Endothelial cell of umbilical vein (primary cell): Measurements from ENCODE around the gene ERBB4. TPM values are rescaled to one million over a fixed set of nuclear protein-coding genes. Genes with fewer than 3 reads are reported as not detected.
"Not testable (repeated sequence)": the region's sequence is repeated elsewhere in the genome, so short reads cannot be mapped to it uniquely, and the experiment has no call there.

Experiments used
- BruUV-seq: library from RNA; stranded (reverse); fragments of 400-500 nt; replicated peaks from 2 replicates; lab custom pipeline; 2021; lab: Mats Ljungman, UMichigan
- CTCF ChIA-PET: fragments of 300-600, 350-600 bp; sonication (Branson Sonifier 250); formaldehyde crosslinking; loops from one replicate; lab custom pipeline; 2021; ENCODE audit warnings: antibody characterized with exemption, inconsistent platforms; lab: Charles Lee
- POLR2A ChIA-PET: fragments of 300-600, 350-600 bp; sonication (Branson Sonifier 250); formaldehyde crosslinking; loops from one replicate; lab custom pipeline; 2021; ENCODE audit warnings: antibody characterized with exemption, inconsistent platforms; lab: Charles Lee
- DNase-seq: peaks from one replicate; pipeline ENCODE4 v3.0.0-alpha.2; 2011; ENCODE audit warnings: low read depth, low spot score
- FAIRE-seq: peaks from 2 replicates; lab custom pipeline; 2011; peaks lifted over from hg19 to GRCh38; lab: Jason Lieb, UNC
- H2AFZ ChIP-seq: 2 replicates; pipeline ENCODE4 v1.6.0; 2012; ENCODE audit warnings: low read depth, low read length, control low read depth, inconsistent platforms
- H3K27ac ChIP-seq: 2 replicates; pipeline ENCODE4 v1.5.1; 2011; ENCODE audit warnings: low read depth, mild to moderate bottlenecking, control low read depth, low read length, moderate library complexity; ENCODE audit not compliant: insufficient read depth
- H3K27me3 ChIP-seq, 2 experiments: 2 replicates each; pipeline versions ENCODE4 v1.6.0 to v1.6.1; 2011; ENCODE audit warnings: low read length in 2 of 2, mixed read lengths in 1 of 2; ENCODE audit not compliant: control insufficient read depth in 2 of 2, insufficient read depth in 2 of 2
- H3K36me3 ChIP-seq, 2 experiments: 2 replicates in 1 of 2; 3 replicates in 1 of 2; pipeline ENCODE4 v1.5.1; 2011; ENCODE audit warnings: low read length in 2 of 2, mild to moderate bottlenecking in 1 of 2, moderate library complexity in 1 of 2; ENCODE audit not compliant: control insufficient read depth in 2 of 2, insufficient read depth in 2 of 2; ENCODE audit errors: extremely low read depth in 1 of 2
- H3K4me1 ChIP-seq: 3 replicates; pipeline ENCODE4 v1.5.1; 2011; ENCODE audit warnings: mild to moderate bottlenecking, low read length; ENCODE audit not compliant: control insufficient read depth, insufficient read depth; ENCODE audit errors: extremely low read depth
- H3K4me2 ChIP-seq: 2 replicates; pipeline ENCODE4 v1.6.1; 2011; ENCODE audit warnings: low read length, control low read depth, mixed read lengths; ENCODE audit not compliant: insufficient read depth
- H3K4me3 ChIP-seq, 3 experiments: fragments of 200-600 bp in 1 of 3; sonication (generic), shearing (Covaris generic) in 1 of 3; replicated peaks in 1 of 3; 2 replicates each; pipeline ENCODE4 v1.5.1; 2011 to 2016; ENCODE audit warnings: control low read depth in 3 of 3, low read length in 3 of 3, mild to moderate bottlenecking in 2 of 3, inconsistent platforms in 1 of 3, low read depth in 1 of 3, moderate library complexity in 1 of 3; ENCODE audit not compliant: insufficient read depth in 1 of 3
- H3K79me2 ChIP-seq: 2 replicates; pipeline ENCODE4 v1.6.0; 2012; ENCODE audit warnings: low read length, inconsistent platforms; ENCODE audit not compliant: control insufficient read depth, insufficient read depth
- H3K9ac ChIP-seq: replicated peaks from 2 replicates; pipeline ENCODE3; 2011; ENCODE audit warnings: low read length, control low read depth; ENCODE audit not compliant: insufficient read depth; ENCODE audit errors: extremely low read depth
- H3K9me1 ChIP-seq: replicated peaks from 3 replicates; pipeline ENCODE4 v1.6.0; 2011; ENCODE audit warnings: mild to moderate bottlenecking, low read length; ENCODE audit not compliant: control insufficient read depth, insufficient read depth; ENCODE audit errors: extremely low read depth
- H3K9me3 ChIP-seq: replicated peaks from 2 replicates; pipeline ENCODE4 v1.5.1; 2012; ENCODE audit warnings: low read length, inconsistent platforms; ENCODE audit not compliant: control insufficient read depth, insufficient read depth
- H4K20me1 ChIP-seq: replicated peaks from 2 replicates; pipeline ENCODE3; 2011; ENCODE audit warnings: mild to moderate bottlenecking, low read length; ENCODE audit not compliant: control insufficient read depth, insufficient read depth; ENCODE audit errors: extremely low read depth
- EZH2 ChIP-seq: IDR thresholded peaks from 2 replicates; pipeline ENCODE4 v1.6.1; 2012; ENCODE audit warnings: borderline replicate concordance, low read depth, mild to moderate bottlenecking, moderate library complexity, low read length, inconsistent platforms; ENCODE audit not compliant: severe bottlenecking
- FOS ChIP-seq: IDR thresholded peaks from 2 replicates; pipeline ENCODE4 v1.6.1; 2011; ENCODE audit warnings: mild to moderate bottlenecking, low read length, moderate library complexity, borderline replicate concordance; ENCODE audit not compliant: insufficient read depth
- GATA2 ChIP-seq: IDR thresholded peaks from 2 replicates; pipeline ENCODE4 v1.7.0; 2011; ENCODE audit warnings: low read depth, mild to moderate bottlenecking, moderate library complexity, mixed read lengths, low read length; ENCODE audit not compliant: insufficient read length, insufficient read depth
- JUN ChIP-seq: IDR thresholded peaks from 2 replicates; pipeline ENCODE4 v1.6.1; 2011; ENCODE audit warnings: borderline replicate concordance, low read depth; ENCODE audit not compliant: insufficient read length, insufficient read depth
- MYC ChIP-seq: IDR thresholded peaks from one replicate; pipeline ENCODE4 v1.6.1; 2011; ENCODE audit warnings: mild to moderate bottlenecking, low read depth, low read length
- POLR2A ChIP-seq: IDR thresholded peaks from 2 replicates; pipeline ENCODE4 v1.6.1; 2012; ENCODE audit warnings: low read depth, mild to moderate bottlenecking, control low read depth, low read length
- POLR2AphosphoS5 ChIP-seq: IDR thresholded peaks from 2 replicates; pipeline ENCODE4 v1.6.1; 2012; ENCODE audit warnings: low read depth, mild to moderate bottlenecking, control low read depth, low read length, moderate library complexity; ENCODE audit not compliant: insufficient read depth
- dilution Hi-C: fragments of 300-500 bp; cut with MboI; formaldehyde crosslinking; loops from one replicate; pipeline ENCODE4 v1.15.0; 2019; ENCODE audit warnings: low sequenced_read_pairs; ENCODE audit not compliant: extremely low pct_ligation_motif_present
- intact Hi-C: fragments of 100-400 bp; cut with micrococcal nuclease; formaldehyde crosslinking; loops from one replicate; pipeline ENCODE4 v1.10.0; 2022
- polyA plus RNA-seq, 4 experiments: library from polyadenylated mRNA; depleted of rRNA in 3 of 4; stranded (reverse) in 3 of 4; unstranded in 1 of 4; fragments of >200 nt; gene quantifications; 2 replicates each; pipeline versions ENCODE4 v1.2.1 to v1.2.3, GENCODE V29; 2011 to 2012; ENCODE audit warnings: missing spikeins in 1 of 4
- total RNA-seq: library from RNA; stranded (reverse); gene quantifications from 2 replicates; pipeline ENCODE4 v1.2.3, GENCODE V29; 2021
- TF ChIP-seq, protein P1 (sequence below): IDR thresholded peaks from 2 replicates; pipeline ENCODE4 v1.6.1; 2011; ENCODE audit not compliant: insufficient read depth, insufficient read length
- TF ChIP-seq, protein P2 (sequence below), 2 donors: IDR thresholded peaks; 1 replicate in 1 of 2; 2 replicates in 1 of 2; pipeline ENCODE4 v1.5.1; 2011; ENCODE audit warnings: low read length in 2 of 2, mild to moderate bottlenecking in 2 of 2, moderate library complexity in 2 of 2, control low read depth in 1 of 2, inconsistent platforms in 1 of 2, low read depth in 1 of 2; ENCODE audit not compliant: insufficient read depth in 1 of 2; ENCODE audit errors: extremely low read depth in 1 of 2

Gene ERBB4
- total and polyA plus RNA-seq, 2 donors (not counting 3 experiments of a cell fraction or from before 2014, with no cell fraction given) = 0.01 to 0.27 TPM

DNA sequence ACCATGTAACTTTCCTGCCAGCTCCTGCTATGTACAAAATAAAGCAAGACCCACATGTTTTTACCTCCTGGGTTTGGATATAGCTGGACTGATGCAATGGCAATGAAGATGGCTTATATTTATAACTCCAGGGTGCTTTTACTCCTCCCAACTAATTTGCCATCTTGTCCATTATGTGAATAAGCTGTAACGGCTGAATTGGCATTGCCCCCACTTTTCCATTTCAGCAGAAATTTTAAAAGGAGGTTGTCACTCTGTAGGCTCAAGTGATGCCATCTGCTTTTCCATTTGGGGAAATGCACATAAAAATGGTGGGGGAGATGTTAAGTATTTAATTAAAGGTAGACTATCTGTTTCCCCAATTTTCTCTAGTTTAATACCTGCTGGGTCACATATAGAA, 345.5 kb downstream of the ERBB4 start:
- Histone ChIP-seq H3K79me2 (no peaks in the 10 kb centered on the region), H3K4me3 (no peak overlapping the region), H4K20me1 (no peaks in the 10 kb centered on the region), H3K27ac (no peak overlapping the region), H3K36me3 (no peaks in the 10 kb centered on the region), H3K27me3 (no peaks in the 10 kb centered on the region), H3K9me1 (no peaks in the 10 kb centered on the region), H3K9me3 (no peaks in the 10 kb centered on the region), H3K4me2 (no peak overlapping the region), H2AFZ (no peak overlapping the region), H3K9ac (no peak overlapping the region), H3K4me1 (no peaks in the 10 kb centered on the region)
- DNase-seq (no peak), FAIRE-seq (no peak)
- dilution Hi-C loops = no loop called here
- TF ChIP-seq POLR2AphosphoS5 (no peak), JUN (no peak), FOS (no peak), POLR2A (no peak), GATA2 (no peak), EZH2 (no peak), MYC (no peak)
- TF ChIP-seq, protein P1, sequence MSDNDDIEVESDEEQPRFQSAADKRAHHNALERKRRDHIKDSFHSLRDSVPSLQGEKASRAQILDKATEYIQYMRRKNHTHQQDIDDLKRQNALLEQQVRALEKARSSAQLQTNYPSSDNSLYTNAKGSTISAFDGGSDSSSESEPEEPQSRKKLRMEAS = no peak
- TF ChIP-seq, protein P2, sequence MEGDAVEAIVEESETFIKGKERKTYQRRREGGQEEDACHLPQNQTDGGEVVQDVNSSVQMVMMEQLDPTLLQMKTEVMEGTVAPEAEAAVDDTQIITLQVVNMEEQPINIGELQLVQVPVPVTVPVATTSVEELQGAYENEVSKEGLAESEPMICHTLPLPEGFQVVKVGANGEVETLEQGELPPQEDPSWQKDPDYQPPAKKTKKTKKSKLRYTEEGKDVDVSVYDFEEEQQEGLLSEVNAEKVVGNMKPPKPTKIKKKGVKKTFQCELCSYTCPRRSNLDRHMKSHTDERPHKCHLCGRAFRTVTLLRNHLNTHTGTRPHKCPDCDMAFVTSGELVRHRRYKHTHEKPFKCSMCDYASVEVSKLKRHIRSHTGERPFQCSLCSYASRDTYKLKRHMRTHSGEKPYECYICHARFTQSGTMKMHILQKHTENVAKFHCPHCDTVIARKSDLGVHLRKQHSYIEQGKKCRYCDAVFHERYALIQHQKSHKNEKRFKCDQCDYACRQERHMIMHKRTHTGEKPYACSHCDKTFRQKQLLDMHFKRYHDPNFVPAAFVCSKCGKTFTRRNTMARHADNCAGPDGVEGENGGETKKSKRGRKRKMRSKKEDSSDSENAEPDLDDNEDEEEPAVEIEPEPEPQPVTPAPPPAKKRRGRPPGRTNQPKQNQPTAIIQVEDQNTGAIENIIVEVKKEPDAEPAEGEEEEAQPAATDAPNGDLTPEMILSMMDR (IDR thresholded peaks at IDR 0.05; ENCODE audit: extremely low read depth in 1 of 2, insufficient read depth in 1 of 2, low read depth in 1 of 2, low read length in 2 of 2) = no peak
- POLR2A ChIA-PET = no interaction called here
- CTCF ChIA-PET = no interaction called here
- intact Hi-C loops = no loop called here
- no TSS peak for BruUV-seq

DNA sequence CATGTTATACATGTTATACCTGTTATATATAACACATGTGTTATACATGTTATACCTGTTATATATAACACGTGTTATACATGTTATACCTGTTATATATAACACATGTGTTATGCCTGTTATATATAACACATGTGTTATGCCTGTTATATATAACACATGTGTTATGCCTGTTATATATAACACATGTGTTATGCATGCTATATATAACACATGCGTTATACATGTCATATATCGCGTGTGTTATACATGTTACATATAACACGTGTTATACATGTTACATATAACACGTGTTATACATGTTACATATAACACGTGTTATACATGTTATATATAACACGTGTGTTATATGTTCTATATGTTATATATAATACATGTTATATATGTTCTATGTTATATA, 347.2 kb downstream of the ERBB4 start:
- H2AFZ ChIP-seq, H3K79me2 ChIP-seq, H4K20me1 ChIP-seq, H3K4me2 ChIP-seq, CTCF ChIA-PET, H3K9ac ChIP-seq, POLR2A ChIA-PET, H3K36me3 ChIP-seq, FAIRE-seq, H3K27ac ChIP-seq, H3K4me3 ChIP-seq, DNase-seq, intact Hi-C loops, BruUV-seq, H3K27me3 ChIP-seq, dilution Hi-C loops, H3K9me3 ChIP-seq, H3K9me1 ChIP-seq, H3K4me1 ChIP-seq: not testable (repeated sequence)
